HL-60/S4 (cell line): ENCODE data around the gene TCEA2.

Experiments
- in situ Hi-C: fragments of 300-500 bp; cut with MboI; formaldehyde crosslinking; loops from 2 replicates; pipeline ENCODE4 v1.14.3; 2022; ENCODE audit warnings: low sequenced_read_pairs

TCEA2 gene

DNA sequence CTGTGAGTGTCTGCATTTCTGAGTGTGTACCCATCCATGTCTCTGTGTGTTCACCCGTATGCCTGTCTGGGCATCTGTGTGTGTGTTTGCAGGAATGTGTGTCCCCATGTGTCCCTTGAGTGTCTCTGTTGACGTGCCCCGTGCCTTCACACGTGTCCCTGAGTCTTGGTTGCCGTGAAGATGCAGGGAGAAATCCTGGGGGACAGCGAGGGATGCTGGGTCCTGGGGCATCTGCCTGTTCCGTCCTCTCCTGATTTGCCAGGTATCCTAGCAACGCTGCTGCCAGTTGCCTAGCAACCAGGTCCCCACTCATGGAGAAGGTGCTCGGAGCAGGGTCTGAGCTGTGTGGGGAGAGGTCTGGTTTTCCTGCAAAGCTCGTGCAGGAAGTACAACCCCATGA, 27.2 kb downstream of the TCEA2 start:
- in situ Hi-C loops: no loop called here

DNA sequence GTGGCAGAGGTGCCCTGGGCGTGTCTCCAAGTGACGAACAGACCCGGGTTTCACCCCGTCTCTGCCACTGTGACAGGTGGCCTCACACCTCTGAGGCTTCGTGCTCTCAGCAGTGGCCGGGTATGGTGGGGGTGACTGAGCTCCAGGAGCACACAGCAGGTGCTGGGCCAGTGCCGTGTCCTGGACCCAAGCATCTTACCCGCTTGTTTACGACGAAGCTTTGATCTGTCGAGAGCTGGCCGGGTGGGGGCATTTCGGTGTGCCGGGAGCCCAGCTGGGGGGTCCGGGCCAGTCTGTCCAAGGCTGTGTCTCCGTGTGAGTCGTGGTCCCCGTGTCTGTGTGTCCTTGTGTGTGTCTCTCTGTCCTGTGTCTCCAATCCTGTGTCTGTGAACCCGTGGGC, 28.3 kb downstream of the TCEA2 start:
- in situ Hi-C loops: no loop called here

DNA sequence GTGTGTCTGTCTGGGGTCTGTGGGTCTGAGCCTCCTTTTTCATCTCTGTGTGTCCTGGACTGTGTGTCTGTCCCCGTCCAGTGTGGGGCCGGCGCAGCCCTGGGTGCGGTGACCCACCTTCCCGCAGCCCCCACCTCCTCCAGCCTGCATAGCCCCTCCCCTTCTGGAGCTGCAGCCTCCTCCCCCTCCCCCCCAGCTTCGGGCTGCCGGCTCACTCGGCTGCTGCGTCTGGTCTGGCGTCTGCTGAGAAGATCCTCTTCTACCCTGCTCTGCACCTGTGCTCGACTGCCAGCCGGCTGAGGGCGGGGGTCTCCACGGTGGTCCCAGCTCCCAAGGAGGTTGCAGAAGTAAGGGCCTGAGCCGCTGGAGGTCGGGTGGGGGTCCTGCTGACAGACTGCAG, 28.8 kb downstream of the TCEA2 start:
- in situ Hi-C loops: no loop called here

DNA sequence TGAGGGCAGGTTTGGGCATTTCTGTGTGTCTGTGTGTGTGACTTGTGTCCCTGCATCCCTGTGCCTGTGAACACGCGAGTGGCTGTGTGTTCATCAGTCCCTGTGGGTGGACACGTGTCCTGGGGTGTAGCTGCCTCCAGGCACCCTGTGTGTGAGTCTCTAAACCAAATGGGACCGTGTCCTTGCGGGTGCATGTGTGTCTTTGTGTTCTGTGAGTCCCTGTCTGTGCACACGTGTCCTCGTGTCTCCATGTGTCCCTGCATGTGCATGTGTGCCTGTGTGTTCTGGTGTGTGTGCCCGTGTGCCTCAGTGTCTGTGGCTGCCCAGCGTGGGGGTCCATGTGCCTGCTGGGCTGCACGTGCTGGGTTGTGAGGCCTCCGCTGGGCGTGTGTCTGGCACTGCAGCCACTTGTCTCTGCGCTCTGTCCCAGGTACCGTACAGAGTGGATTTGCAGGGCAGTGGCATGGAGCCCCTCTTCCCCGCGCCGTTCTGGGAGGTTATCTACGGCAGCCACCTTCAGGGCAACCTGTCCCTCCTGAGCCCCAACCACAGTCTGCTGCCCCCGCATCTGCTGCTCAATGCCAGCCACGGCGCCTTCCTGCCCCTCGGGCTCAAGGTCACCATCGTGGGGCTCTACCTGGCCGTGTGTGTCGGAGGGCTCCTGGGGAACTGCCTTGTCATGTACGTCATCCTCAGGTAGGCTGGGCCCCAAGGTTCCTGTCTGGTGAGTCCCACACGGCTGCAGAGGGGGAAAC, 29.4 kb downstream of the TCEA2 start:
- in situ Hi-C loops: no loop called here

DNA sequence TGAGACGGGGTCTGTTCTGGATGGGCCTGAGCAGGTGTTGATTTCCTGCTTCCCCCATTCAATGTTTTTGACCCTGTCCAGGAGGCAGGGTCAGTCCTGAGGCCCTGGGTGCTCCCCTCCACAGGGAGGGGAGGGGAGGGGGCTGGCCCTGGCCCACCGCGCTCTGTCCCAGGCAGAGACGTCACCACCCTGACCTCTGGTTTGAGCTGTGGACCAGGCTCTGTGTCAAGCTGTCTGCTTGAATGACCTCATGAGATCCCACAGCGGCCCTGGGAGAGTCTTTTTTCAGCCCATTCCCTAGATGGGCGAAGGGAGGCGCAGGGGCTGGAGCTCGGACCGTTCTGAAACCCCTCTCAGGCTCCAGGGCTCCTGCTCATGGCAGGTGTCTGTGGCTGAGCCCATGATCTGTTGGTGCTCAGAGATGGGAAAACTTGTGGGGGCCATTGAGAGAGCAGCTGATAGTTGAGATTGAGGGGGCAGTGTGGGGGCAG, 30.1 kb downstream of the TCEA2 start:
- in situ Hi-C loops: no loop called here

DNA sequence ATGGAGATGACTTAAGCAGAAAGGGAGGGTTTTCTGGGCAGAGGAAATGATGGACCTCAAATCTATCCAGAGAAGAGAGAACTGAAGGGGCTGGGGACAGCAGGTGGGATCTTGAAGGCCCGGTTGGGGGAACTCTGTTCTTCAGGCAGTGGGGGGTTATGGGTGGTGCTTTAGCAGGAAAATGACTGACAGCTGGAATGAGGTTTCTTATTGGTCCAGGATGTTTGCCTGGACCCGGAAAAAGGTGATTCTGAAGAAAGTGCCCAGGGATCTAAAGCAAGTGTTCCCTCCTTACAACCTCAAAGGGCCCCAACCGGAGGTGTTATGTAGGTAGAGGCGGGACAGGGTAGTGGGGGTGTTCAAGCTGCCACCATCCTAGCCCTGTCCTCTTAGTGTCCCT, 32.5 kb downstream of the TCEA2 start:
- in situ Hi-C loops: no loop called here

DNA sequence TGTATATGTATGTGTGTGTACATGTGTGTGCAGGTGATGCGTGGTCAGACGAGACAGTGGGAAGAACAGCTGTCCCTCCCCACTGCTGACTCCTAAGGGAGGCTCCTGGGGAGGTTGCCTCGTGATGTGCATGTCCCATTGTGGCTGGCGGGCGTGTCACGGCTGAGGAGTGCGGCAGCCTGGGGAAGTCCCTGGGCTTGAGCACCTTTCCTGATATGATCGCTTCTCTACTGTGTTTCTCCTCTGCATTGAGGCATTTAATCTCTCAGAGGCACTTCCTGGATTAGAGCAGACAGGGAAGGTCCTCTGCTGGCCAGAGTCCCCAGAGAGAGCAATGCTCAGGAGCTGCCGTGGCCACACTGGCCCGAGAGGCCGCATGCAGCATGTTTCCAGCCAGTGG, 32.9 kb downstream of the TCEA2 start:
- in situ Hi-C loops: no loop called here

DNA sequence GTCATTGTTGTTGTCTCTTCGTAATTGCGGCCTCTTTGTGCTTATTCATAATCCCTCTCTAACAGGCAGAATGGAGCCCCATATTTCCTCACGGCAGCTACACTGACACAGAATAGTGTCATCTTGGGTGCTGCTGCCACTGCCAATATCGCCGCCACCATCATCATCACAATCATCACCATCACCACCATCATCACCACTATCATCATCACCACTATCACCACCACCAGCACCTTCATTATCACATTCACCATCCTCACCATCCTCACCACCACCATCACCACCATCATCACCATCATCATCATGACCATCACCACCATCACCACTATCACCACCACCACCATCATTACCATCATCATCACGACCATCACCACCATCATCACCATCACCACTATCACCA, 33.5 kb downstream of the TCEA2 start:
- in situ Hi-C loops: no loop called here

DNA sequence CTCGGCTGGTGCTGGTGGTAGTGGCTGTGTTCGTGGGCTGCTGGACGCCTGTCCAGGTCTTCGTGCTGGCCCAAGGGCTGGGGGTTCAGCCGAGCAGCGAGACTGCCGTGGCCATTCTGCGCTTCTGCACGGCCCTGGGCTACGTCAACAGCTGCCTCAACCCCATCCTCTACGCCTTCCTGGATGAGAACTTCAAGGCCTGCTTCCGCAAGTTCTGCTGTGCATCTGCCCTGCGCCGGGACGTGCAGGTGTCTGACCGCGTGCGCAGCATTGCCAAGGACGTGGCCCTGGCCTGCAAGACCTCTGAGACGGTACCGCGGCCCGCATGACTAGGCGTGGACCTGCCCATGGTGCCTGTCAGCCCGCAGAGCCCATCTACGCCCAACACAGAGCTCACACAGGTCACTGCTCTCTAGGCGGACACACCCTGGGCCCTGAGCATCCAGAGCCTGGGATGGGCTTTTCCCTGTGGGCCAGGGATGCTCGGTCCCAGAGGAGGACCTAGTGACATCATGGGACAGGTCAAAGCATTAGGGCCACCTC, 35.5 kb downstream of the TCEA2 start:
- in situ Hi-C loops: no loop called here

DNA sequence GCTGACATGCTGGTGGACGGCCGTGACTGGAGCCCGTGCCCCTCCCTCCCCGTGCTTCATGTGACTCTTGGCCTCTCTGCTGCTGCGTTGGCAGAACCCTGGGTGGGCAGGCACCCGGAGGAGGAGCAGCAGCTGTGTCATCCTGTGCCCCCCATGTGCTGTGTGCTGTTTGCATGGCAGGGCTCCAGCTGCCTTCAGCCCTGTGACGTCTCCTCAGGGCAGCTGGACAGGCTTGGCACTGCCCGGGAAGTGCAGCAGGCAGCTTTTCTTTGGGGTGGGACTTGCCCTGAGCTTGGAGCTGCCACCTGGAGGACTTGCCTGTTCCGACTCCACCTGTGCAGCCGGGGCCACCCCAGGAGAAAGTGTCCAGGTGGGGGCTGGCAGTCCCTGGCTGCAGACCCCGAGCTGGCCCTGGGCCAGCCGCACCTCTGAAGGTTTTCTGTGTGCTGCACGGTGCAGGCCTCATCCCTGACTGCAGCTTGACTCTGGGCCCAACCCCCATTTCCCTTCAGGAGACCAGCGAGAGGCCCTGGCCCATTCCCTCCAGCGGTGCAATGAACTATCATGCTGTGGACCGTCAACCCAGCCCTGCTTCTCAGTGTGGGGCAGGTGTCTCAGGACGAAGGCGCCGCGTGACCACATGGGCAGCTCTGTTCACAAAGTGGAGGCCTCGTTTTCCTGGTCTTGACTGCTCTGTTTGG, 36.2 kb downstream of the TCEA2 start:
- in situ Hi-C loops: no loop called here

DNA sequence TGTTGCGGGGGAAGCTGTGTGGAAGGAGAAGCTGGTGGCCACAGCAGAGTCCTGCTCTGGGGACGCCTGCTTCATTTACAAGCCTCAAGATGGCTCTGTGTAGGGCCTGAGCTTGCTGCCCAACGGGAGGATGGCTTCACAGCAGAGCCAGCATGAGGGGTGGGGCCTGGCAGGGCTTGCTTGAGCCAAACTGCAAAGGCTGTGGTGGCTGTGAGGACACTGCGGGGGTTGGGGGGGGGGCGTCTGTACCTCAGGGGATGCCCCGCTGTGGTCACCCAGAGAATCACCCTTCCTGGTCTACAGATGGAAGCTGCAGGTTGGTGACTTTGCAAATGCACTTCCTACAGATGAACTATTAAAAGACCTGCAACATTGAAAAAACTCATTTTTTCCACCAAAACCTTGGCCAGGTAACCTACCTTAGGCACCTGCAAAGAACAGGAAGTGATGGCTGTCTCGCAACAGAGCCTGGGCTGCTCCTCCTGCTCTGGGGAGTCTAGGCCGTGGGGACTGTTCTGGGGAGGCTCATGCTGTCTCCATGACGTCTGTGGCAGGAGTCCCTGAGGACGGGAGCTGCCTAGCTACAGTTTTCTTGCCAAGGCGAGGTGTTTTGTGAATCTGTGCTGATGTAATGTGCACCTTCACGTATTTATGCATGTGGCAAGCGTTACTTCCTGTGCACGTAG, 37.0 kb downstream of the TCEA2 start:
- in situ Hi-C loops: no loop called here

DNA sequence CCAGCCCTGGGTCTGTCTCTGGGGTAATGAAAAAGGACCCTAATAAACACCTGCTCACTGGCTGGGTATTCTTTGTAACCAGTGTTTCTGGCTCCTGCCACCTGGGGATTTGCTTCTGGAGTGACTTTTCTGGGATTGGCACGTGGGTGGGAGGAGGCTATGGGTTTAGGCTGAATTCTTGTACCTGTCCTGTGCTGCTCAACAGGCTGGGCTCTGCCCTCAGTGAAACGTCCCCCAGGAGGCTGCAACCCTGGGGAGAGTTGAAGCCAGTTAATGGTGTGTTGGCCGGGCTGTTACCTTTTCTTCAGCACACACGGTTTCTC, 37.5 kb downstream of the TCEA2 start:
- in situ Hi-C loops: no loop called here

DNA sequence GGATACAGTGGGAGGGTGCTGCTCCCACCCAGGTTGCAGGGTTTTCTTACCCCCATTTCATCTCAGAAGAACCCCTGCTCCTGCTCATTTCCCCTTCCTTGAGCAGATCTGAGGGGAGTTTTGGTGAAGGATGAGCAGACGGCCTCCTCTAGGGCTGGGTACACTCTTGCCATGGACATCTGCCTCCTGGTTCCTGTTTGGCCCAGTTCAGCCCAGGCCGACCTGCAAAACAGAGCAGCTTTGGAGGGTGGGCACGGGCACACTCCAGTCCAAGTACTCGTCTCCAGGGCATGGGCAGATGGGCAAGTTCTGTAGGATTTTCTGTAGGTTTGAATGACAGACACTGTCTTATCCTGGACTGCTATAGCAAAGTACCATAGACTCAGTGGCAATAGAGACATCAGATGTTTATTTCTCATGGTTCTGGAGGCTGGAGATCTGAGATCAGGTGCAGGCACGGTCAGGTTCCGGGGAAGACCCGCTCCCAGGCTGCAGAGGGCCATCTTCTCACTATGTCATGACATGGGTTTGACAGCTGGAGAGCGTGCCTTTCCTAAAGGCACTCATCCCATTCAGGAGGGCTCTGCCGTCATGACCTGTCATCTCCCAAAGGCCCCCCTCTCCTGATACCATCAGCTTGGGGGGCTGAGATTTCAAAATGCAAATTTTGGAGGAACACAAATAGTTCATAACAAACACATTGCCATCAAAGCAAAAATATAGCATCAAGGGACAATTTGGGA, 38.1 kb downstream of the TCEA2 start:
- in situ Hi-C loops: no loop called here

DNA sequence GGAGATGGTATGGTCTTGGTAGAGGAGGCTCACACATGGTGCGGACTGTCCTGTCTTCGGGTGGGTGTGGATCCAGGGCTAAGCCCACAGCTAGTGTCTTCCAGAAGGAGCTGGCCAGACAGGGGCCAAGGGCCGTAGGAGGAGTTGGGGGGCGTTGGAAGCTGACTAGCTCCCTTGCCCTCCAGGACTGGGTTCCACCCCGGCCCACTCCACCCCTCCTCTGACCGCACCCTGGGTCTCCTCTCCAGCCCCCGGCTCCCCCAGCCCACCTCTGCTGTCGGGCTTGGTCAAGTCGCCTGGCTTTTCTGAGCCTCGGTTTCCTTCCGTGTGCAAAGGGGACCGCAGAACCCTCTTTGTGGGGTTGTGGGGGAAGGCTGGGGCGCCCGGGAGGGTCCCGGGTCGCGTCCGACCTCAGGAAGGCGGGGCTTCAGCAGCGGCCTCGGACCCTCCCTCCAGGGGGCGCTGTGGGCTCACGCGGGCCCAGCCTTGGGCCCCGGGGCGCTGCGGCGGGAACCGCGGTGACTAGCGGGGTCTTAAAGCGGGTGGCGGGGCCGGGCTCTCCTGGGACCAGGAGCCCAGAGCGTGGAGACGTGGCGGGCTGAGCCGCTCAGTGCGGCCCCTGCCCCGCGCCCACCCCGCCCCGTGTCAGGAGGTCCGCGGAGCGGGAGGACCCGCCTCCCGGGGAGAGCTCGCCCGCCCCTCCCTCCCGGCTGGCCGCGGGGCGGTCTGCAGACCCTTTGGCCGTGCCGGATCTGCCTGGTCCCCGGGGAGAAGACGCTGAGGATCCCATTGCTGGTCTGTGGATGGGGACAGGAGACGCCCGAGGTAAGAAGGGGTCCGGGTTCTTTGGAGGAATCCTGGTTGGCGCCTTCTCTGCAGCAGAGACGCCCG, 39.0 kb downstream of the TCEA2 start:
- in situ Hi-C loops: no loop called here

DNA sequence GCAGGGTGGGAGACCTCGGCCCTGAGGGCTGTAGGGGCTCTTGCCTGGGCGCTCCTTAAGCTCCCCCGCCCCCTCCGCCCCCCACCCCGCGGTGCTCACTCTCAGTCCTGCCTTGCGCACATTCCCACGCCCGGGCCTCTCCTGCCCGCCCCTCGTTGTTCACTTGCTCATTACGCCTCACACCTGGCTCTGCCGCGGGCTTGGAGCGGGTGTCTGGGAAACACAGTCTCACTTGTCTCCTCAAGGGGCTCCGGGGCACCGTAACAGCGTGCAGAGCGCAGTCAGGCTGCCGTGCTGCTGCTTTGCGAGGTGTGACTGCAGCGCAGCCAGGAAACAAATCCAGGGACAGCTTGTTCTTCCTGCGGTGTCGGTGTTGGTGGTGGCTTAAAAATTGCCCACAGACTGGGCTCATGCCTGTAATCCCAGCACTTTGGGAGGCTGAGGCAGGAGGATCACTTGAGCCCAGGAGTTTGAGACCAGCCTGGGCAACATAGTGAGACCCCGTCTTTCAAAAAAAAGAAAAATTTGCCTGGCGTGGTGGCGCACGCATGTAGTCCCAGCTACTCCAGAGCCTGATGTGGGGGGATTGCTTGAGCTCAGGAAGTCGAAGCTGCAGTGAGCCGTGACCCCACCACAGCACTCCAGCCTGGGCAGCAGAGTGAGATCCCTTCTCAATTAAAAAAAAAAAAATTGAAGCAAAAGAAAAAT, 39.8 kb downstream of the TCEA2 start:
- in situ Hi-C loops: no loop called here

DNA sequence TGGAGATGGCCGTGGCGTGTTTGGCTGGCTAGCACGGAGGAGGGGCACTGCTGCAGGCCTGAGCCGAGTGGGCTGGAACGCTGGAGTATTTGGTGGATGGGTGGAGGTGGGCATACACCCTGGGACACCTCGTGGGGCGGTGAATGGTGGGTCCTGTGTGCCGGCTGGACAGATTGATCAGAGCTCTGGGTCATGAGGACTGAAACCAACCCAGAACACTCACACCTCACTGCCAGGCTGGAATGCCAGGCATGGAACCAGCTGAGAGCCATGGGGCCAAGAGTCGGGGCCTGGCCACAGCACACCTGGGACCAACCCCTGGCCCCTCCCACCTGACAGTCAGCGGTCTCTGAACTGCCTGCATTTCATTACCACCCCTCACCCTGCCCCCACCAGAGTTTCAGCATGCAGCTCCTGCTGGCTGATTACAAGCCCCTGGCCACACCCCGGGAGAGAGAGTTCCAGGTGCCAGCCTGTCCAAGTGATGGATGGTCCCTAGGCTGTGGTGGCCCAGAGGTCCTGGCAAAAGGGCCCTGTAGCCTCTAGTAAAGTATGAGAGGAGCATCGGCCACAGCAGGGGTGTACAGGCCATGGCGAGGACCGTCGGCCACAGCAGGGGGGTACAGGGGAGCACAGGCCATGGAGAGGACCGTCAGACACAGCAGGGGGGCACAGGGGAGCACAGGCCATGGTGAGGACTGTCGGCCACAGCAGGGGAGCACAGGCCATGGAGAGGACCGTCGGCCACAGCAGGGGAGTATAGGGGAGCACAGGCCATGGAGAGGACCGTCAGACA, 41.1 kb downstream of the TCEA2 start:
- in situ Hi-C loops: no loop called here

DNA sequence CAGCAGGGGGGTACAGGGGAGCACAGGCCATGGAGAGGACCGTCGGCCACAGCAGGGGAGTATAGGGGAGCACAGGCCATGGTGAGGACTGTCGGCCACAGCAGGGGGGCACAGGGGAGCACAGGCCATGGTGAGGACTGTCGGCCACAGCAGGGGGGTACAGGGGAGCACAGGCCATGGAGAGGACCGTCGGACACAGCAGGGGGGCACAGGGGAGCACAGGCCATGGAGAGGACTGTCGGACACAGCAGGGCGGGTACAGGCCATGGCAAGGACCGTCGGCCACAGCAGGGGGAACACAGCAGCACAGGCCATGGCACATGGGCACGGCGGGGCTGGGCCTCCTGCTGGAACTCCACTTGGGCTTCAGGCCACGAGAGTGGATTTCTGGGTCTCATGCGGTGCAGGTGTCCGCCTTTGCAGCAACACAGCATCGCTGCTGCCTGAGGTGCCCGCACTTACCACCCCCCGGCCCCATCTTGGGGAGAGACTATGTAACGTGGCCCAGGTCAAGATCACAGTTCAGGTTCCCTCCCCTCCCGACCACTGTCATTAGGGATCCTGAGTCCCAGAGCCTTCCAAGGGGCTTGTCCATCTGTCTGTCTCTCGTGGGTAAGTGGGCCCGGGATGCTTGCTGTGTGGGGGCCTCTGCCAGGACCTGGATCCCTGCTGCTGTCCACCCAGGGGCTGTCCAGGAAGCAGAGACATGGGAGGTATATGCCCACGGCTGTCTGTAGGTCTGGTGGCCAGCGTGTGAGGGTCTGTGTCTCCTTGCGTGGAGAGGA, 41.9 kb downstream of the TCEA2 start:
- in situ Hi-C loops: no loop called here

DNA sequence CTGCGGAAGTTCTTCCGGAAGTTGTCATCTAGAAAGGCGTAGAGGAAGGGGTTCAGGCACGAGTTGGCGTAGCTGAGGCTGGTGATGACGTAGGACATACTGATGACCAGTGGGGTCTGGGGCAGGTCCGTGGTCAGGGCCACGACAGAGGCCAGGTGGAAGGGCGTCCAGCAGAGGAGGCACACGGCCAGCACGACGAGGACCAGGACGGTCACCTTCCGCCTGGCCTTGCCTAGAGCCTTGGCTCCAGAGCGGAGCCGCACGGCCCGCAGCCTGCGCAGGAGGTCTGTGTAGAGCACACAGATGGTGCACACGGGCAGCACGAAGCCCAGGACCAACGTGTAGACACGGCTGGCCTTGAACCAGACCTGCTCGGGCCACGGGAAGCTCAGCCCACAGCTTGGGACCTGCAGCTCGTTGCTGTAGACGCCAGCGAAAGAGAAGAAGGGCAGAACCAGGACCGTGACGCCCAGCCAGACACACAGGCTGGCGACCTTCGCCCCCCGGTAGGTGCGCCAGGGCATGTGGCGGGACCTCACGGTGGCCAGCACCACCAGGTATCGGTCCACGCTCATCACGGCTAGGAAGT, 42.9 kb downstream of the TCEA2 start:
- in situ Hi-C loops: no loop called here
